Tongue (tissue), 3 donors: ENCODE data around the gene CCNF. TPM values are rescaled to one million over a fixed set of nuclear protein-coding genes. Genes with fewer than 3 reads are reported as not detected.

Experiments used
- DNase-seq: peaks from one replicate; pipeline ENCODE4 v3.0.0-alpha.2; 2015
- small RNA-seq: library from RNA; depleted of rRNA; stranded (forward); fragments of <200 nt; gene quantifications from one replicate; pipeline ENCODE3, GENCODE V24; 2014; ENCODE audit warnings: low replicate concordance
- total RNA-seq: library from RNA; depleted of rRNA; stranded (reverse); fragments of >200 nt; gene quantifications from one replicate; pipeline ENCODE4 v1.2.3, GENCODE V29; 2014

Gene CCNF
- total RNA-seq, 1 donor from 2014 or later: 9.3 TPM

GRCh38 chr16:2501946-2502895 lies 73.0 kb downstream of the CCNF start:
- no peak for DNase-seq

- no peak for DNase-seq
Measured at GRCh38 chr16:2505695-2506094, 76.4 kb downstream of the CCNF start.

- DNase-seq: no peak
Measured at GRCh38 chr16:2507052-2507659, 77.9 kb downstream of the CCNF start.

GRCh38 chr16:2507665-2508064 lies 78.4 kb downstream of the CCNF start:
- no peak for DNase-seq

Small RNAs within 50 kb of the gene (small RNA-seq; reads per million reads assigned to genes)
- gene MIR6768: not detected

Other genes with a start within 250 kb of the CCNF start
- 1.0 TPM for gene CASKIN1, start 232.8 kb upstream of the CCNF start, total RNA-seq
- 27.0 TPM for gene MLST8, start 224.0 kb upstream of the CCNF start, total RNA-seq
- gene BRICD5, start 218.6 kb upstream of the CCNF start, total RNA-seq: 1.9 TPM
- gene PGP, start 214.6 kb upstream of the CCNF start, total RNA-seq: 18.2 TPM
- gene E4F1, start 205.9 kb upstream of the CCNF start, total RNA-seq: 23.7 TPM
- 1.3 TPM for gene DNASE1L2, start 193.0 kb upstream of the CCNF start, total RNA-seq
- 83.7 TPM for gene ECI1, start 177.9 kb upstream of the CCNF start, total RNA-seq
- gene RNPS1, start 161.3 kb upstream of the CCNF start, total RNA-seq: 90.2 TPM
- gene ABCA3, start 88.7 kb upstream of the CCNF start, total RNA-seq: 8.7 TPM
- 3.4 TPM for gene TEDC2, start 30.7 kb downstream of the CCNF start, total RNA-seq
- gene NTN3, start 41.9 kb downstream of the CCNF start, total RNA-seq: 9.1 TPM
- gene TBC1D24, start 45.7 kb downstream of the CCNF start, total RNA-seq: 20.4 TPM
- gene ATP6V0C, start 84.5 kb downstream of the CCNF start, total RNA-seq: 22.9 TPM
- 24.6 TPM for gene AMDHD2, start 90.9 kb downstream of the CCNF start, total RNA-seq
- 0.72 TPM for gene CEMP1, start 102.0 kb downstream of the CCNF start, total RNA-seq
- 24.5 TPM for gene PDPK1, start 108.6 kb downstream of the CCNF start, total RNA-seq